PFSK-1 (cell line): ENCODE measurements around the gene SGO2.

Source experiments
- FOXP2 ChIP-seq: optimal IDR thresholded peaks from 2 replicates; pipeline ENCODE3; 2011; ENCODE audit warnings: borderline replicate concordance, control low read depth, inconsistent platforms; ENCODE audit not compliant: insufficient read depth; ENCODE audit errors: extremely low read length, extremely low read depth
- POLR2AphosphoS5 ChIP-seq: IDR thresholded peaks from 2 replicates; pipeline ENCODE4 v1.6.1; 2012; ENCODE audit warnings: low read depth, mild to moderate bottlenecking, control low read depth, low read length, moderate library complexity
- SIN3A ChIP-seq: IDR thresholded peaks from 2 replicates; pipeline ENCODE4 v1.6.1; 2012; ENCODE audit warnings: mild to moderate bottlenecking, low read length, moderate library complexity, borderline replicate concordance; ENCODE audit not compliant: insufficient read depth
- TAF1 ChIP-seq: IDR thresholded peaks from 2 replicates; pipeline ENCODE4 v1.6.1; 2012; ENCODE audit warnings: low read length, control low read depth, borderline replicate concordance; ENCODE audit not compliant: insufficient read depth
- TF ChIP-seq, protein P1 (sequence below), 2 experiments: IDR thresholded peaks; 2 replicates each; pipeline versions ENCODE4 v1.6.1 to v1.8.0; 2011 to 2012; ENCODE audit warnings: low read depth in 2 of 2, low read length in 2 of 2, control low read depth in 1 of 2, inconsistent platforms in 1 of 2, mild to moderate bottlenecking in 1 of 2, moderate library complexity in 1 of 2; ENCODE audit not compliant: insufficient read depth in 1 of 2

SGO2 gene

DNA sequence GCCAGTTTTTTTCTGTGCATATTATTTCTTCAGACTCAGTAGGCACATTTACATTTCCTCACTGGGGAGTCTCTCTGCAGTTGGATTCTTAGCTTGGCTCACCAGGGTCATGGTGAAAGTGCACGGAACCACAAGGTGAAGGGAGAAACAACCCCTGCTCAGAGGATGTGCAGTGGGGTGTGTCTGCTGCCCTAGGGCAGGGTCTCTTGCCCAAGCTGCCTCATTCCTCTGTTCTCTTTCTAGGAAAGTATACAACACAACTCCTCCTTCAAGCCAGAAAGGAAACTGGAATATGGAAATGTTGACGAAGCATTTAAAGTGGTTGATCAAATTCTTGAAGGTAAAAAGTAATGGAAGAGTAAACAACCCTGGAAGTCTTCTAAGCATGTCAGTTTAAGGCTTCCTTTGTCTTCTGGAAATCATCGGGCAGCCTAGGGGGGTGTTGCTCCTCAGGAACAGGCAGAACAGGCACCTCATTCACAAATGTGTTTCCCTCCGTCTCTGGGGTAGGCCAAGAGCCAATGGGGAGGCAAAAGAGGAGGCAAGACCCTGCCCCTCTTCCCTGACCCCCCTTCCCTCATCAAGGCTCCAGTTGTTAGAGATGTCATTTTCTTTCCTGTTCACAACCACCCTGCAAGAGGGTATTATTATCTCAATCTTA lies 101.2 kb downstream of the SGO2 start:
- TF ChIP-seq FOXP2 (no peak), SIN3A (no peak), POLR2AphosphoS5 (no peak), TAF1 (no peak)
- TF ChIP-seq, protein P1, sequence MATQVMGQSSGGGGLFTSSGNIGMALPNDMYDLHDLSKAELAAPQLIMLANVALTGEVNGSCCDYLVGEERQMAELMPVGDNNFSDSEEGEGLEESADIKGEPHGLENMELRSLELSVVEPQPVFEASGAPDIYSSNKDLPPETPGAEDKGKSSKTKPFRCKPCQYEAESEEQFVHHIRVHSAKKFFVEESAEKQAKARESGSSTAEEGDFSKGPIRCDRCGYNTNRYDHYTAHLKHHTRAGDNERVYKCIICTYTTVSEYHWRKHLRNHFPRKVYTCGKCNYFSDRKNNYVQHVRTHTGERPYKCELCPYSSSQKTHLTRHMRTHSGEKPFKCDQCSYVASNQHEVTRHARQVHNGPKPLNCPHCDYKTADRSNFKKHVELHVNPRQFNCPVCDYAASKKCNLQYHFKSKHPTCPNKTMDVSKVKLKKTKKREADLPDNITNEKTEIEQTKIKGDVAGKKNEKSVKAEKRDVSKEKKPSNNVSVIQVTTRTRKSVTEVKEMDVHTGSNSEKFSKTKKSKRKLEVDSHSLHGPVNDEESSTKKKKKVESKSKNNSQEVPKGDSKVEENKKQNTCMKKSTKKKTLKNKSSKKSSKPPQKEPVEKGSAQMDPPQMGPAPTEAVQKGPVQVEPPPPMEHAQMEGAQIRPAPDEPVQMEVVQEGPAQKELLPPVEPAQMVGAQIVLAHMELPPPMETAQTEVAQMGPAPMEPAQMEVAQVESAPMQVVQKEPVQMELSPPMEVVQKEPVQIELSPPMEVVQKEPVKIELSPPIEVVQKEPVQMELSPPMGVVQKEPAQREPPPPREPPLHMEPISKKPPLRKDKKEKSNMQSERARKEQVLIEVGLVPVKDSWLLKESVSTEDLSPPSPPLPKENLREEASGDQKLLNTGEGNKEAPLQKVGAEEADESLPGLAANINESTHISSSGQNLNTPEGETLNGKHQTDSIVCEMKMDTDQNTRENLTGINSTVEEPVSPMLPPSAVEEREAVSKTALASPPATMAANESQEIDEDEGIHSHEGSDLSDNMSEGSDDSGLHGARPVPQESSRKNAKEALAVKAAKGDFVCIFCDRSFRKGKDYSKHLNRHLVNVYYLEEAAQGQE (IDR thresholded peaks at IDR 0.05; ENCODE audit: insufficient read depth in 1 of 2, low read depth in 2 of 2, low read length in 2 of 2), result no peak

DNA sequence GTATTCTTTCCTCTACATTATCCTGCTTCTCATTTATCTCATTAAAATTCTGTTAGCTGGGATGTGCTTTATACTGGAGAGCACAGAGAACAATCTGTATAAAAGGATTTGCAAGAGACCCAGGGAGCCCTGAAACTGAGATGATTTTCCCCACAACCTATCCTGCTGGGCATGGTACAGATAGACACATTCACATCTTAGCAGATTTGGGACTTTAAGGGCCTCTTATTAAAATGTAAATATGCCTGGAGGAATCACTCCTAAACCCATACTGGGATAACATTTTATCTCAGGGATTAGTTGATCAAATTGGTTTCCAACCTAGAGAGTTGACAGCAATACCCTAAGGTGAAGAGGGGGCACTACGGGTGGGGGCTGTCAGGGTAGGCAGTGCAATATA lies 105.3 kb downstream of the SGO2 start:
- TF ChIP-seq, protein P1 (IDR thresholded peaks at IDR 0.05; ENCODE audit: insufficient read depth in 1 of 2, low read depth in 2 of 2, low read length in 2 of 2), result no peak
- TF ChIP-seq POLR2AphosphoS5, result no peak
- TF ChIP-seq FOXP2, result no peak
- TF ChIP-seq TAF1, result no peak
- no peak for TF ChIP-seq SIN3A
